ENCODE results near the gene ARHGEF17.

ARHGEF17 gene

DNA sequence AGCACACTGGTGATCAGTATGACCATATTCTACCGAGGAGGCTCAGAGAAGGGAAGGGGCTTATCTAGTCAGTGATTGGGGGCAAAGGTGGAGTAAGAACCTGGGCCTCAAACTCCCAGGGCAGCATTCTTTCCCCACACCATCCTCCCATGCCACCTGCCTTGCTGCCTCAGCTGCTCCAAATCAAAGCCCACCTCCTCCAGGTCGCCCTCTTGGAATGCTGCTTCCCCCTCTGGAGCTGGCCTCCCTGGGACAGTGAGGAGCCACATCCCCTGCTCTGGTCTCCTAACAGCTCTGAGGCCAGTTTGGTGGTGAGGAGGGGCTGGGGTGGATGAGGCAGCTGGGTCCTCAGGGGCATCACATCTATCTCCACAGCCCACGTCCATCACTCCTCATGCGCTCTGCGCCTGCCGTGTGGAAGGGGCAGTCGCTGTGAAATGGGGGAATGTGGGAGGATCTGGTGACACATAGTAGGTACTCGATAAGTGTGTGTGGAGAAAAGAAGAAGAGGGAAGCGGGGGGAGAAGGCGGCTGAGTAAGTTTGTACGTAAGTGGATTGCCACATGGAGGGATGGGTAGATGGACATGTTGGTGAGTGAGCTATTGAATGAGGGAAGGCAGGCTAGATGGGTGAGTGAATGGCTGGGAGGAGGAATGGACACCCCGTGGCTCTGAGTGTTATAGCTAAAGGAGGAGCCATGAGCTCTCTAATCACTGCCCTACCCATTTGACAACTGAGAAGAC is 16.1 kb upstream of the ARHGEF17 start:
- no peak overlapping the region for H3K27ac ChIP-seq
- no peak for DNase-seq (ENCODE audit: low read depth, low spot score)

DNA sequence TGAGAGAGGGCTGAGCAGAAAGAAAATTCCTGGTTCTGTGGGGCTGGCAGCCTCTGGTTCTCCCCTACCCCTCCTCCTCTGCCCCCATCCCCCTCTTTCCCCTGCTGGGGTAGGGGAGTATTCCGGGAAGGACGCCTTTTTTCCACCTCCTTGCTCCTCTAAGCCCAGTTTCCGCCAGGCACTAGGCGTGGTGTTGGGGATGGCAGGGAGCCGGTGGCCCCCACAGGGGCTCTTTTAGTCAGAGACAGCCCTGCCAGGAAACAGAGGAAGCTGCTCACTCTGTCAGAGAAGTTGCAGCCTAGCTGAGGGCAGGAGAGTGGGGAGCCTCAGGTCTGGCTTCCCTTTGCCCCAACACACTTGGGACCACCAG is 15.6 kb upstream of the ARHGEF17 start:
- DNase-seq (ENCODE audit: low read depth, low spot score) = no peak
- no peak overlapping the region for H3K27ac ChIP-seq

DNA sequence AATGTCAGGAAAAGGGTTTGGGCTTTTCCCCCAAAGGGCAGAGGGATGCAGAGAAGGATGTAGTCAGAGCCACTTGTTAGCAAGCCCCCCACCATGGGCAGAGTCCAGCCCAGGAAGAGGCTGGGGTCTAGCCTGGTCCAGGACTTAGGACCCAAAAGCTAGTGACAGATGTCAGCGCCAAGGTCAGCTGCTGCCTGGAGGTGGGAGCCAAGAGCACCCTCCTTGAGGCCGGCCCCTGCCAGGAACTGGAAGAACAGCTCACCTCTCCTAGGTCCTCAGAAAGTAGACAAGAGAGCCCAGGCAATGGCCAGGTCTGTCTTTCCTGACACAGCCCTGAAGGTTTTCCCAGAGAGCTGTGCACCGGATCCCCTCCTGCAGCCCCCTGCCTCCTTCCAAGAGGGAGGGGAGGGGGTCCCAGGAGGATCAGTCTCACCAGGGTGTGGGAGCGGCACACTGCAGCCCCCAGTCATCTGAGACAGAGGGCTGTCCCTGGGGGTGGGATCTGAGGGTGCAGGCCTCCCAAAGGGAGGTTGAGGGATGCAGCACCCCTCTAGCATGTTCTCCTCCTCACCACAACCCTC is 14.6 kb upstream of the ARHGEF17 start:
- no peak for DNase-seq (ENCODE audit: low read depth, low spot score)
- no peak overlapping the region for H3K27ac ChIP-seq

DNA sequence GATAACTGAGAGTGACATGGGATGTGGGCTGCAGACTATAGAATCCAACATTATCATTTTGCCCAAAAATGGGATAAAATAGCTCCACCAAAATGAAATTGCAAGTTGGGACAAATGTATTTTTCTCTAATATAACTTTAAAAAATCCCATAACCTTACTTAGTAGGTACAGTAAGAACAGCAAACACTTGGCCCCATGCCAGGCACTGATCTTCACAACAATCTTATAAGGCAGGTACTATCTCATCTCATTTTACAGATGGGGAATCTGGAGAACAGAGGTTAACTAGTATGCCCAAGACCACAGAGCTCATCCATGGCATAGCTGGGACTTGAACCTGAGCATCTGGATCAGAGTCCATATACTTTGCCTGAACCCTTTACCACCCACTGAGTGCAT is 13.5 kb upstream of the ARHGEF17 start:
- peak overlapping the region; percentile 48 for H3K27ac ChIP-seq
- DNase-seq (ENCODE audit: low read depth, low spot score) = no peak

DNA sequence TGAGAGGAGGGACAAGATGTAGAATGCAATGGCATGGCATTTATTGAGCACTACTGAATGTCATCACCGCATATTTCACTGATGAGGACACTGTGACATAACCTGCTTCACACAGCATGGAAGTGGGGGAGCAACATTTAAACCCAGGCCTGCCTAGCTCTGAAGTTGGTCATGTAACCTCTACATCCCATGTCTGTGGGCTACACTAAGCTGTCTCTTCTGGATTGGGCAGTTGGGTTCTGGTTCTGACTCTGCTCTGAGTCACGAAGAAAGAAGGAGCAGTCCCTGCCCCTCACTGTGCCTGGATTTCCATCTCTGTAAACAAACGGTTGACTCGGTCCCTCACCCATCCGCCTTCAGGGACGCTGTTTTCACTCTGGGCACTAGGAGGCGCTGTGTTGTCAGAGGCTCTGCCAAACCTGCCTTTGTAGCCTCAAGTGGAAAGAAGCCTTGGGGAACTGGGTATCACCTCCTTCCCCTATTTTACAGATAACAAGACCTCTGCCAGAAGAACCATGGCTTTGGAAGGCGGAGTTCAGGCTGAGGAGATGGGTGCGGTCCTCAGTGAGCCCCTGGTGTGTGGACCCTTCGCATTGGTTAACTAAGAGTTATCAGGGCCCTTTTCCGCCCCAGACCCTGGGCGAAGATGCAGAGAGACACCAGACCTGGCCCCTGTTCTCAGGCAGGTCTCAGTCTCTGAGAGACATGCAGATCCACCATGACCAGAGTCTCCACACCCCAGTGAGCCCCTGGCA is 12.7 kb upstream of the ARHGEF17 start:
- peak overlapping the region; percentile 48 for H3K27ac ChIP-seq
- DNase-seq (ENCODE audit: low read depth, low spot score) = no peak

DNA sequence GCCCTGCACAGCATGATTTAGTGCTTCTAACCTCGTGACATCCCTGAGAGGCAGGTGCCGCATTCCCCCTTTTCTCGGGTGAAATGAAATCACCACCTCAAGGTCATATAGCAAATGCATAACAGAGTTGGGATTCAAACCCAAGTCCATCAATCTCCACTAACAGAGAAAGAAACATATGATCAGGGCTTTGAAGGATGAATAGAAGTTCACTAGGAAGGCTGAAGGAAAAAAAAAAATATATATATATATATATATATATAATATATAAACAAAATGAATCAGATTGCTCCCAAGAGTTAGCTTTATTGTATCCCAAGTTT is 12.1 kb upstream of the ARHGEF17 start:
- no peak for DNase-seq (ENCODE audit: low read depth, low spot score)
- H3K27ac ChIP-seq = no peak overlapping the region

DNA sequence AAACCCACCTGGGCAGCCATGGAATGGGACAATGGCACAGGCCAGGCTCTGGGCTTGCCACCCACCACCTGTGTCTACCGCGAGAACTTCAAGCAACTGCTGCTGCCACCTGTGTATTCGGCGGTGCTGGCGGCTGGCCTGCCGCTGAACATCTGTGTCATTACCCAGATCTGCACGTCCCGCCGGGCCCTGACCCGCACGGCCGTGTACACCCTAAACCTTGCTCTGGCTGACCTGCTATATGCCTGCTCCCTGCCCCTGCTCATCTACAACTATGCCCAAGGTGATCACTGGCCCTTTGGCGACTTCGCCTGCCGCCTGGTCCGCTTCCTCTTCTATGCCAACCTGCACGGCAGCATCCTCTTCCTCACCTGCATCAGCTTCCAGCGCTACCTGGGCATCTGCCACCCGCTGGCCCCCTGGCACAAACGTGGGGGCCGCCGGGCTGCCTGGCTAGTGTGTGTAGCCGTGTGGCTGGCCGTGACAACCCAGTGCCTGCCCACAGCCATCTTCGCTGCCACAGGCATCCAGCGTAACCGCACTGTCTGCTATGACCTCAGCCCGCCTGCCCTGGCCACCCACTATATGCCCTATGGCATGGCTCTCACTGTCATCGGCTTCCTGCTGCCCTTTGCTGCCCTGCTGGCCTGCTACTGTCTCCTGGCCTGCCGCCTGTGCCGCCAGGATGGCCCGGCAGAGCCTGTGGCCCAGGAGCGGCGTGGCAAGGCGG is 11.4 kb upstream of the ARHGEF17 start:
- no peak for DNase-seq (ENCODE audit: low read depth, low spot score)
- no peak overlapping the region for H3K27ac ChIP-seq

DNA sequence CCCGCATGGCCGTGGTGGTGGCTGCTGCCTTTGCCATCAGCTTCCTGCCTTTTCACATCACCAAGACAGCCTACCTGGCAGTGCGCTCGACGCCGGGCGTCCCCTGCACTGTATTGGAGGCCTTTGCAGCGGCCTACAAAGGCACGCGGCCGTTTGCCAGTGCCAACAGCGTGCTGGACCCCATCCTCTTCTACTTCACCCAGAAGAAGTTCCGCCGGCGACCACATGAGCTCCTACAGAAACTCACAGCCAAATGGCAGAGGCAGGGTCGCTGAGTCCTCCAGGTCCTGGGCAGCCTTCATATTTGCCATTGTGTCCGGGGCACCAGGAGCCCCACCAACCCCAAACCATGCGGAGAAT is 10.9 kb upstream of the ARHGEF17 start:
- DNase-seq (ENCODE audit: low read depth, low spot score) = no peak
- H3K27ac ChIP-seq = no peak overlapping the region

DNA sequence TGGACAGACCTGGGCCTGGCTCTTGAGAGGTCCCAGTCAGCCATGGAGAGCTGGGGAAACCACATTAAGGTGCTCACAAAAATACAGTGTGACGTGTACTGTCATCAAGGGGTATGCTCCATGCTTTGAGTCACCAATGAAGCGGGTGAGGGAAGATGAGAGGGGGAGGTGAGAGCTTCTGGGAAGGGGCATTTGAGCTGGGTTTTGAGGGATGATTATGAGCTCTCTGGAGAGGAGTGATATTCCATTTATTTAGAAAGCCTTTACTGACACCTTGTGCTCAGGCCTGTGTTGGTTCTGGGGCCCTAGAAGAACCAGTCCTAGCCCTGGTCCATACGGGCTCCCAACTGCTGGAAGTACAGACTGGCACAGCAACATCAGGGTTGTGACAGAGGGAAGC is 10.4 kb upstream of the ARHGEF17 start:
- no peak overlapping the region for H3K27ac ChIP-seq
- DNase-seq (ENCODE audit: low read depth, low spot score) = no peak

DNA sequence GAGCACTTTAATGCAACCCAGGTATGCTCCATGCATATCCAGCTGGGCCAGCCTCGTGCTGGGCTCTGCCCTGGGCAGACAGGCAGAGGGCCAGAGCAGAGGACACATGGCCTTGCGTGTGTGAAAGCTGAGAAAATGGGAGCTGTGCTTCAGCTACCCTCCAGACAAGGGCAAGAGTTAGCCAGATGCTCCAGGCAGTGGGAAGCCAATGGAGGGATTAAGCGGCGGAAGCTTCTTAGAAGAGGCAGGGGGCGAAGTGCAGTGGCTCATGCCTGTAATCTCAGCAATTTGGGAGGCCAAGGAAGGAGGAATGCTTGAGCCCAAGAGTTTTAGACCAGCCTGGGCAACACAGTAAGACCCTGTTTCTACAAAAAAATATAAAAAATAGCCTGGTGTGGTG is 9.8 kb upstream of the ARHGEF17 start:
- H3K27ac ChIP-seq = no peak overlapping the region
- DNase-seq (ENCODE audit: low read depth, low spot score) = no peak

DNA sequence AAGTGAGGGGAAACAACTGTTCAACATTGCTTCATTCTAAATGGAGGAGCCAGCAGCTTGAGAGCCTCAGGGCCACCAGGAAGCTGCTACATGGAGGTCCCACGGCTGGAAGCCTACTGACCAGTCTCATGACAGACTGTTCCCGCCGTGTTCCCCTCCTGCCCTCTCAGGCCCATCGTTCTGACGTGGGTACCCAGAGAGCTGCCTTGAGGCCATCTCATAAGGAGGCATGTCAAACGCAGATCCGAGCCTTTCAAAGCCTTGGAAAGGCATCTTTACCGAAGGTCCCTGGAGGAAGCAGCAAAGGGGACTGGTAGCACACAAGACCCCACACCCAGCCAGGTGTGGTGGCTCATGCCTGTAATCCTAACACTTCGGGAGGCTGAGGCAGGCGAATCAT is 8.3 kb upstream of the ARHGEF17 start:
- no peak overlapping the region for H3K27ac ChIP-seq
- DNase-seq (ENCODE audit: low read depth, low spot score) = no peak

DNA sequence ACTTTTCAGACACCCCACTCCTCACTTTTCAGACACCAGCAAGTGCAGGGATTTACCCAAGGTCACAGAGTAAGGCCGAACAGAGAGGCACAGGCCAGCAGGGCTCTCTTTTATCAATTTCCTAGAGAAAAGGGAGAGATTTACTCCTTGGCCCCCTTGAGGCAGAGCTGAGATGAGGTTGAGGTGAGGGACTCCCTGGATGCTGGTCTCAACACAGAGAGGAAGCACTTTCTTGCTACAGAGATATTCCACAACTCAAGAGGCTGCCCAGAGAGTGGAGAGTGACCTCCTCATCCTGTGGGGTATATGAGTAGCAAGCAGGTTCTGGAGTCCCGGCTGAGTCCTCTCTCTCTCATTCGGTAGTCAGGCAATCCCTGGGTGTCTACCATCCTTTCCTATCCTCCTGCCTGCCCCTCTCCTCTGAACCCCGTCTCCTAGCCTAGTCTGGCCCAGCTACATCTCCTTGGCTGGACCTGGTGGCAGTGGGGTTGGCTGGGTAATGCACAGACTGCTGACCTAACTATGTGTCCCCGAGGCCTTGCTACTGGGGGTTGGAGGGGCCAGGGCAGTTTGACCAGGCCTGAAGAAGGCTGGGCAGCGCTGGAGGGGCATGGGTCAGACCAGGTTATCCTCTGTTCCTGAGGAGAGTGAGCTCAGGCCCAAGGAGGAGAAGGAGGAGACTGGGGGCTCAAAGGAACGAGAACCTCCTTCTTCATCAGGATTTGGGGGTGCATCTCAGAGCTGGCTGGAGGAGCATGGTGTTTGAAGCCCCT is 1.8 kb upstream of the ARHGEF17 start:
- DNase-seq (ENCODE audit: low read depth, low spot score) = no peak

DNA sequence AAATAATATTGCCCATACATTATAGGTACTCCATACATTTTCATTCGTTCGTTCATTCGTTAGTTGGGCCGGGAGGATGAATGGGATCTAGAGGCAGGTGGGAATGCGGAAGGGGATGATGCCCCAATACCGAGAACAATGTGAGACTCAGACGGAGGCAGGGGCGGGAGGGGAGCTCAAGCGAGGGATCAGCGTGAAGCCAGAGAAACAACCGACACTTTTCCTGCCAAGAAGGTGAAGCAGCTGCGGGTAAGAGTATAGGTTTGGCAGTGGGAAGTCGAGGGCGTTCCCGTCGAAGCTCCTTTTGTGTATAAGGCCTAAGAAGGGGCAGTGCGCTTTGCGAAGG is 1.1 kb upstream of the ARHGEF17 start:
- peak overlapping the region; percentile 92 for H3K27ac ChIP-seq
- no peak for DNase-seq (ENCODE audit: low read depth, low spot score)

More for the DNA sequence above, 1.8 kb upstream of the ARHGEF17 start:
- peak overlapping the region; percentile 92 for H3K27ac ChIP-seq

DNA sequence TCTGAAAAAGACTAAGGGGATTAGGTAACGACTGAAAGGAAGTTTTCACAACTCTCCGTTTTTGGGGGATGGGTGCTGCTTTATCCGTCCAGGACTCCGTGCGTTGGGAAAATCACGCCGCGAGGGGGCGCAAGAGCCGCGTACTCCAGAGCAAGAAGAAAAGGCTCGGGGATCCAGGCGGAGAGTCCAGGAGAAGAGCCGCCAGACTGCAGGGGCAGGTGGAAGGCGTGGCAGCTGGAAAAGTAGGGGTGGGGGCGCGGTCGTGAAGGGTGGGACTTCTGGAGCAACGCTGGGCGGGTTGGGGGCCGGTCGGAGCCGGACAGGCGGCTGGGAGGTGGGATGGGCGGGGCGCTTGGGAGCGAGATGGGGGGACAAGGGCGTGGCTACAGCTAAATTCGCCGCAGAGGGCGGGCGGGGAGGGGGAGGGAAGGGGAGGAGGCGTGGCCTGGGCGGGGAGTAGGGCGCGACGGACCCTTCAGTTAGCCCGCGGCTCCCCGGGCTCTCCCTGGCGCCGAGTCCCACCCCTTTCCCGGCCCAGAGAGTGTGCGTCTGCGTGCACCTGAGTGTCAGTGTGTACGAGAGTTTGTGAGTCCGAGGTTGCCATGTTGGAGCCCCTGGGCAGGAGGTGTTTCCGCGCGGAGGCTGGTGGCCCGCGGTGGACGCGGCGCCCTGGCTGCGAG is 613 bp upstream of the ARHGEF17 start:
- H3K27ac ChIP-seq = peak overlapping the region; percentile 92
- peak; percentile 85 for DNase-seq (ENCODE audit: low read depth, low spot score)

DNA sequence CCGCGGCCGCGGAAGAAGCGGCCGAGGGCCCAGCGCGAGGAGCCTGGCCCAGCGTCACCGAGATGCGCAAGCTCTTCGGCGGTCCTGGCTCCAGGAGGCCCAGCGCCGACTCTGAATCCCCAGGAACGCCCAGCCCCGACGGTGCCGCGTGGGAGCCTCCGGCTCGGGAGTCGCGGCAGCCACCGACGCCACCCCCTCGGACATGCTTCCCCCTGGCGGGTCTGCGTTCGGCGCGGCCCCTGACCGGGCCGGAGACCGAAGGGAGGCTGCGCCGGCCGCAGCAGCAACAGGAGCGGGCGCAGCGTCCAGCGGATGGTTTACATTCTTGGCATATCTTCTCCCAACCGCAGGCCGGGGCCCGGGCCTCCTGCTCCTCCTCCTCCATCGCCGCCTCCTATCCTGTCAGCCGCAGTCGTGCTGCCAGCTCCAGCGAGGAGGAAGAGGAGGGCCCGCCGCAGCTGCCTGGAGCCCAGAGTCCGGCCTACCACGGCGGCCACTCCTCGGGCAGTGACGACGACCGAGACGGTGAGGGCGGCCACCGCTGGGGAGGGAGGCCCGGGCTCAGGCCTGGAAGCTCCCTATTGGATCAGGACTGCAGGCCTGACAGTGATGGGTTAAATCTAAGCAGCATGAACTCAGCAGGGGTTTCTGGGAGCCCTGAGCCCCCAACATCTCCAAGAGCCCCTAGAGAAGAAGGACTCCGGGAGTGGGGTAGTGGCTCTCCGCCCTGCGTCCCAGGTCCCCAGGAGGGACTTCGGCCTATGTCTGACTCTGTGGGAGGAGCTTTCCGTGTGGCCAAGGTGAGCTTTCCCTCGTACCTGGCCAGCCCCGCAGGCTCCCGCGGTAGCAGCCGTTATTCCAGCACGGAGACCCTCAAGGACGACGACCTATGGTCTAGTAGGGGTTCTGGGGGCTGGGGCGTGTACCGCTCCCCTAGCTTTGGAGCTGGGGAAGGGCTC is 1.2 kb downstream of the ARHGEF17 start:
- peak; percentile 69 for DNase-seq (ENCODE audit: low read depth, low spot score)
- H3K27ac ChIP-seq = peak overlapping the region; percentile 92

DNA sequence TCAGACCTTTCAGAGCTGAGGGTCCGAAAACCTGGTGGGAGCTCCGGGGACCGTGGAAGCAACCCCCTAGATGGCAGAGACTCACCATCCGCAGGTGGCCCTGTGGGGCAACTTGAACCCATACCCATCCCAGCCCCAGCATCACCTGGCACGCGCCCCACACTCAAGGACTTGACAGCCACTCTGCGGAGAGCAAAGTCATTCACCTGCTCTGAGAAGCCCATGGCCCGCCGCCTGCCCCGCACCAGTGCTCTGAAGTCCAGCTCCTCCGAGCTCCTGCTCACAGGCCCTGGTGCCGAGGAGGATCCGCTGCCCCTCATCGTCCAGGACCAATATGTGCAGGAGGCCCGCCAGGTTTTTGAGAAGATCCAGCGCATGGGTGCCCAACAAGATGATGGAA is 2.0 kb downstream of the ARHGEF17 start:
- DNase-seq (ENCODE audit: low read depth, low spot score) = no peak
- no peak overlapping the region for H3K27ac ChIP-seq

DNA sequence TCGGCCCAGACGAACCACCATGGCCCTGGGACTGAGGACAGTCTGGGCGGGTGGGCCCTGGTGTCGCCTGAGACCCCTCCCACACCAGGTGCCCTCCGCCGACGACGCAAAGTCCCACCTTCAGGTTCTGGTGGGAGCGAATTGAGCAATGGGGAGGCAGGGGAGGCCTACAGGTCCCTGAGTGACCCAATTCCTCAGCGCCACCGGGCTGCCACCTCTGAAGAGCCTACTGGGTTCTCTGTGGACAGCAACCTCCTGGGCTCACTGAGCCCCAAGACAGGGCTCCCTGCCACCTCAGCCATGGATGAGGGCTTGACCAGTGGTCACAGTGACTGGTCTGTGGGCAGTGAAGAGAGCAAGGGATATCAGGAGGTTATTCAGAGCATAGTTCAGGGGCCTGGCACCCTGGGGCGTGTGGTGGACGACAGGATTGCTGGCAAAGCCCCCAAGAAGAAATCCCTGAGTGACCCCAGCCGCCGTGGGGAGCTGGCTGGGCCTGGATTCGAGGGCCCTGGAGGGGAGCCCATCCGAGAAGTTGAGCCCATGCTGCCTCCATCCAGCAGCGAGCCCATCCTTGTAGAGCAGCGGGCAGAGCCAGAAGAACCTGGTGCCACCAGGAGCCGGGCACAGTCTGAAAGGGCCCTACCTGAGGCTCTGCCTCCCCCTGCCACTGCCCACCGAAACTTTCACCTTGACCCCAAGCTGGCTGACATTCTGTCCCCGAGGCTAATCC is 2.8 kb downstream of the ARHGEF17 start:
- DNase-seq (ENCODE audit: low read depth, low spot score) = no peak
- H3K27ac ChIP-seq = no peak overlapping the region

DNA sequence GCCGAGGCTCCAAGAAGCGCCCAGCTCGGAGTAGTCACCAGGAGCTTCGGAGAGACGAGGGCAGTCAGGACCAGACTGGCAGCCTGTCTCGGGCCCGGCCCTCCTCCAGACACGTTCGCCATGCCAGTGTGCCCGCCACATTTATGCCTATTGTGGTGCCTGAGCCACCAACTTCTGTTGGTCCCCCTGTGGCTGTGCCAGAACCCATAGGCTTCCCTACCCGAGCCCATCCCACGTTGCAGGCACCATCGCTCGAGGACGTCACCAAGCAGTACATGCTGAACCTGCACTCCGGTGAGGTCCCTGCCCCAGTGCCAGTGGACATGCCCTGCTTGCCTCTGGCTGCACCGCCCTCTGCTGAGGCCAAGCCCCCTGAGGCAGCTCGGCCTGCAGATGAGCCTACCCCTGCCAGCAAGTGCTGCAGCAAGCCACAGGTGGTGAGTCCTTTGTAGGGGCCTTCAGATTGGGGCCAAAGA is 3.4 kb downstream of the ARHGEF17 start:
- H3K27ac ChIP-seq = no peak overlapping the region
- no peak for DNase-seq (ENCODE audit: low read depth, low spot score)

Measured in epithelial cell of prostate (primary cell).